GM21529 (cell line): ENCODE data around the gene OR8B12.

Source experiments
- ATAC-seq: cut with Tn5 transposase; IDR thresholded peaks from one replicate; pipeline ENCODE4 v1.9.1; 2021; ENCODE audit not compliant: unreplicated experiment

Gene OR8B12, protein sequence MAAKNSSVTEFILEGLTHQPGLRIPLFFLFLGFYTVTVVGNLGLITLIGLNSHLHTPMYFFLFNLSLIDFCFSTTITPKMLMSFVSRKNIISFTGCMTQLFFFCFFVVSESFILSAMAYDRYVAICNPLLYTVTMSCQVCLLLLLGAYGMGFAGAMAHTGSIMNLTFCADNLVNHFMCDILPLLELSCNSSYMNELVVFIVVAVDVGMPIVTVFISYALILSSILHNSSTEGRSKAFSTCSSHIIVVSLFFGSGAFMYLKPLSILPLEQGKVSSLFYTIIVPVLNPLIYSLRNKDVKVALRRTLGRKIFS

GRCh38 chr11:124543554-124543953 is at the start of gene OR8B12:
Gene OR8B12 (minus strand): TSS chr11:124543654. CDS start chr11:124543654, 0 bp downstream.
- no peak for ATAC-seq

DNA sequence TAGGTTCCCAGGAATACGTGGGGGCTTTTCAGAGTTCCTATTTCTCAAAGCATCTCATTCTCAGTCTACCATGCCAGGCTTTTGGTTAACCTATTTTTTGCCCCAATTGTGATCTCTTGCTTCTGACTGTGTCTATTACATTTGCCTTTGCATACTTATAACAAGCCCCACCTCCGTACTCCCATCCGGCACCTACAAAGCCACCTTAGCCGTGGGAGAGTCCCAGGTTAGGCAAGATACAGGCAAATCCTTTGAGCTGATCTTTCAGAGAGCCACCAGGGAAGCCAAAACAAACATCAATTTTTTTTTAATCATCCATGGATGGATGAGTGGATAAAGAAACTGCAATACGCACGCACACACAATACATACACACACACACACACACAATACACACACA is 49.2 kb upstream of the OR8B12 start:
- ATAC-seq: no peak

- ATAC-seq: no peak
Observed at GRCh38 chr11:124591430-124591829, 48.0 kb upstream of the OR8B12 start.

GRCh38 chr11:124586238-124586860 is 42.9 kb upstream of the OR8B12 start:
- ATAC-seq: no peak

DNA sequence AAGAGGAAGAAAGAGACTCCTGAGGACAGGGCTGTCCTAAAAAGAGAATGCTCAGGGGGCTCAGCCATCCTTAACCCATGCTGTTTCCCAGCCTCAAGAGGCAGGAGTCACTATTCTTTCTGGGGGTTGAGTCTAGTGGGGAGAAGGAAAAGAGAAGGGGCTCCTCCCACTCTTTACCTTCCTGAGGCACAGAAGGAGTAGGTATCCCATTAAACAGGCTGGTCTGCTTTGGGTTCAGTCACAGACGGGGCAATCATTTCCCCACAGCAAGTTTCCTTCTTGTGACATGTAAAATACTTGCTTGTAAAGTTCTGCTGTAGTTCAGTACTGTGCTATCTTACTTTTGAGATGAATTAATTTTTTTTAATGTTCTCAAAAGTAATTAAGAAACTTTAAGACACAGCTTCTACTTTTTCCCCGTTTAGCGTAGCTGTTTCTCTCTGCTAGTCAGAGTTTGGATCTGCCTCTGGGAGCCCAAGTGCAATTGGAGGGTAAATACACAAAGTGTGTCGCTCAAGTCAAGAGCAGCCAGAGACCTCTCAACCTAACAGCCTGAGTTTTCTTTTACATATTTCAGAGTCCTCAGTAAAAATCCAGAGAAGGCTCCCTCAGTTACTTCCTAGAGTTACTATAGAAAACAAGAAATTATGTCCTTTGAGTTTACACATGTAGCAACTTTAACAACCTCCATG is 41.4 kb upstream of the OR8B12 start:
- no peak for ATAC-seq

GRCh38 chr11:124583781-124584180 is 40.3 kb upstream of the OR8B12 start:
- ATAC-seq: no peak

GRCh38 chr11:124582565-124582964 is 39.1 kb upstream of the OR8B12 start:
- no peak for ATAC-seq

GRCh38 chr11:124581817-124582216 is 38.4 kb upstream of the OR8B12 start:
- no peak for ATAC-seq

GRCh38 chr11:124578761-124579160 is 35.3 kb upstream of the OR8B12 start:
- ATAC-seq: no peak

- ATAC-seq: no peak
Observed at GRCh38 chr11:124577716-124578427, 34.4 kb upstream of the OR8B12 start.

DNA sequence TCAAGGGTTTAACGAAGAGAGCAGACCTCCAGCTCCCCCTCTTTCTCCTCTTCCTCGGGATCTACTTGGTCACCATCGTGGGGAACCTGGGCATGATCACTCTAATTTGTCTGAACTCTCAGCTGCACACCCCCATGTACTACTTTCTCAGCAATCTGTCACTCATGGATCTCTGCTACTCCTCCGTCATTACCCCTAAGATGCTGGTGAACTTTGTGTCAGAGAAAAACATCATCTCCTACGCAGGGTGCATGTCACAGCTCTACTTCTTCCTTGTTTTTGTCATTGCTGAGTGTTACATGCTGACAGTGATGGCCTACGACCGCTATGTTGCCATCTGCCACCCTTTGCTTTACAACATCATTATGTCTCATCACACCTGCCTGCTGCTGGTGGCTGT is 26.7 kb upstream of the OR8B12 start:
- no peak for ATAC-seq

- ATAC-seq: no peak
Observed at GRCh38 chr11:124569697-124570096, 26.2 kb upstream of the OR8B12 start, which contains the start of gene OR8A1. Gene OR8A1 (plus strand): TSS chr11:124569997. CDS start chr11:124570120, 123 bp downstream.

DNA sequence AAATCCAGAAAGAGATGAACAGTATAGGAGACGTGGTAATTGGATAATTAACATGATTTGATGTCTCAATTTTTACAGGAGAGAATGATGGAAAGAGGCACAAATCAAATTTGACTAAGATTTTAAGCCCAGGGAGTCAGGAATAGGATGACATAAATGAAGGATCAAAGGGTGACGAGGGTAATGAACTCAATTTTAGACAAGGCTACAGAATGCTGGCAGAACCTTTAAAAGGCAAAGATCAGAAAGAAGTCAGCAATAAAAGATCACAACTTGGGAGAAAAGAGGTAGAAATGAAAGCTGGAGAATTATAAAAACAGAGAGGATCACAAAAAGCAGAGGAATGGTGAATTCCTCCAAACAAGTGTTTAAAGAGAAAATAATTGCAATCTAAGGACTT is 13.4 kb upstream of the OR8B12 start:
- no peak for ATAC-seq

DNA sequence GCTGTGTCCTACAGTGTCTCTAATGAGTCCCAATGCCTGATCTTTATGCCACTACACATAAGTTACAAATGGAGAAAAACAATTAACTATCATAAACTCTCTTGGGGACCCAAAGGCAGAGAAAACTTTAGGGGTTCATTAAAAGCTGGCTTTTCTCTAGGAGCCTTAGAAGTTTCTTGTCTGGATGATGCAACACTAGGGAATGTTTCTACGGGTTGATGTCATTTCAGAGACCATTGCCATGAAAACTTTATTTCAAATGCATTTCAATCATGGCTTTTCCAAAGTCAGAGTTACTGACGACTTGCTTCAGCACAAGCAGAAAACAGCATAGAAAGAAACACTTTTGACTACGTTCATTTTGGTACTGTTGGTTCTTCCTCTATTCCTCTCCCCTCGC is 8.5 kb upstream of the OR8B12 start:
- no peak for ATAC-seq

DNA sequence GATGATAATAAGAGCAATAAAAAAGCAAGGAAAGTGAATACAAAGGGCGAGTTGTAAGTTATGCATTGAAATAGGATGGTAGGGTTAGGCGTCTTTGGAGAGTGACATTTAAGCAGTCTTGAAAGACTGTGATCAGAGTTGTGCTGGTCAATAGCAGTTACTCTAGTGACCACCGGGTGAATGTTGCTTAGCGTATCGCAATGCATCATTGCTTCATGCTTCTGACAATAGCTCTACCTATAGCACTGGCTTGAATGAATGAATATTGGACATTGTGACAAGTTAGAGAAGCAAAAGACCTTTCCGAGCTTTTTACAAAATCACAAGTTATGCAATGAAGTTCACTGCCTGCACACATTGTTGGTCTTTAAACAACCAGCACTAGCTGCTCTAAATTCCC is 7.7 kb upstream of the OR8B12 start:
- ATAC-seq: no peak

DNA sequence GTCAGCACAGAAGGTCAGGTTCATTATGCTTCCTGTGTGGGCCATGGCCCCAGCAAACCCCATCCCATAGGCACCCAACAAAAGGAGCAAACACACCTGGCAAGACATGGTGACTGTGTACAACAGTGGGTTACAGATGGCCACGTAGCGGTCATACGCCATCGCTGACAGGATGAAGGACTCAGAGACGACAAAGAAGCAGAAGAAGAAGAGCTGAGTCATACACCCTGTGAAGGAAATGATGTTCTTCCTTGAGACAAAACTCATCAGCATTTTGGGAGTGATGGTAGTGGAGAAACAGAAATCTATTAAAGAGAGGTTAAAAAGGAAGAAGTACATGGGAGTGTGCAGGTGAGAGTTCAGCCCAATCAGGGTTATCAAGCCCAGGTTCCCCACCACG is 309 bp downstream of the OR8B12 start:
- no peak for ATAC-seq

- ATAC-seq: no peak
Observed at GRCh38 chr11:124541204-124541603, 2.2 kb downstream of the OR8B12 start.

DNA sequence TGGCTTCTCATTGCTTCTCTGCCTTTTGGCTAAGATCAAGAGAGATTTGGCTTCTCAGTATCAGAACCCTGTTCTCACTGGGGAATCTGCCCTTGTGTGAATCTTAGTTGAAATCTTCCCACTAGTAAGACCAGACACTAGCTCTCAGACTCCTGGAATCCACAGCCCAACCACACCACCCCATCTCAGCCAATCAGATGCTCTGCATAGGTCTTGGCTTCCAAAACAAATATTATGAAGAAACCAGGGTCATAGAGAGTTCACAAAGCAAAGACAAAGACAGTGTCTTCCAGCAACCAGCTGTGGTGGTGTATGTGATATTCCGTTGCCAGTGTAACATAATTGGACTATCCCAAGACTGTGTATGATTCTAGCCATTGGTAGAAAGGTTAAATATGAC is 5.4 kb downstream of the OR8B12 start:
- no peak for ATAC-seq

- no peak for ATAC-seq
Observed at GRCh38 chr11:124536520-124536919, 6.9 kb downstream of the OR8B12 start.

- no peak for ATAC-seq
Observed at GRCh38 chr11:124535552-124536232, 7.8 kb downstream of the OR8B12 start.

DNA sequence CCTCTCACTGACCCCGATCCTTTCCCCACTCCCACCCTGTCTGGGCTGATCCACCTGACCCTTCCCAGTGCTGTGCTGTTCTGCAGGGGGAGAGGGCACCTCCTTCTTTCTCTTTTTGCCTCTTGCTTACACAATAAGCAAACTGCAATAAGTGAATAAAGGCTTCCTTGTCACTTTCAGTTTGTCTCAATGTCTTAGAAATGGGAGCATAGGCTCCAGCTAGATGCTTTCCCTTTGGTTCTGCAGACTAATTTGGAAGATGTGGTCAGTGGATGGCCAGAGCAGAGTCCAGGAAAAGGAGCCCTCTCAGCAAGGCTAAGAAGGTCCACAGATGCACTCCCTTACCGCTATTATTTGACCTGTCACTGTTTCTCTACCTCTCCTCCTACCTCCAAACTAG is 9.4 kb downstream of the OR8B12 start:
- no peak for ATAC-seq
